Measurements from ENCODE around the gene ECE1.
"Not testable (repeated sequence)": the region's sequence is repeated elsewhere in the genome, so short reads cannot be mapped to it uniquely, and the experiment has no call there.

The ECE1 gene

GRCh38 chr1:21290546-21290944 is 282 bp upstream of the ECE1 start:
- peak; percentile 50 for DNase-seq

- DNase-seq, result no peak
These were observed 1.1 kb downstream of the ECE1 start for GRCh38 chr1:21289127-21289526.

GRCh38 chr1:21287905-21288514 is 2.3 kb downstream of the ECE1 start:
- no peak for DNase-seq

- not testable (repeated sequence) for DNase-seq
These were observed 4.9 kb downstream of the ECE1 start for GRCh38 chr1:21285386-21285785.

GRCh38 chr1:21285055-21285372 is 5.2 kb downstream of the ECE1 start:
- DNase-seq, result no peak

- DNase-seq, result no peak
These were observed 5.8 kb downstream of the ECE1 start for GRCh38 chr1:21284206-21285054.

GRCh38 chr1:21283524-21283923 is 6.7 kb downstream of the ECE1 start:
- no peak for DNase-seq

GRCh38 chr1:21282020-21282419 is 8.2 kb downstream of the ECE1 start:
- DNase-seq, result not testable (repeated sequence)

GRCh38 chr1:21280482-21280881 is 9.8 kb downstream of the ECE1 start:
- no peak for DNase-seq

GRCh38 chr1:21280011-21280471 is 10.2 kb downstream of the ECE1 start:
- peak; percentile 37 for DNase-seq

- DNase-seq, result no peak
These were observed 11.1 kb downstream of the ECE1 start for GRCh38 chr1:21278860-21279845.

GRCh38 chr1:21278208-21278859 is 11.9 kb downstream of the ECE1 start:
- DNase-seq, result no peak

GRCh38 chr1:21277180-21277579 is 13.1 kb downstream of the ECE1 start:
- no peak for DNase-seq

- DNase-seq, result no peak
These were observed 17.7 kb downstream of the ECE1 start for GRCh38 chr1:21272540-21272939.

- DNase-seq, result no peak
These were observed 18.7 kb downstream of the ECE1 start for GRCh38 chr1:21271550-21271949.

GRCh38 chr1:21270086-21270689 is 20.1 kb downstream of the ECE1 start:
- DNase-seq, result peak; percentile 86

- DNase-seq, result no peak
These were observed 20.7 kb downstream of the ECE1 start for GRCh38 chr1:21269461-21270085.

- no peak for DNase-seq
These were observed 21.7 kb downstream of the ECE1 start for GRCh38 chr1:21268281-21269239.

GRCh38 chr1:21267191-21268077 is 22.8 kb downstream of the ECE1 start:
- DNase-seq, result no peak
